ENCODE results near the gene INSR. TPM values are rescaled to one million over a fixed set of nuclear protein-coding genes. Genes with fewer than 3 reads are reported as not detected.

INSR gene
- total and polyA plus RNA-seq, 2 of the 8 experiments (the other 6 are each of a cell fraction or from before 2014, with no cell fraction given), result 13.1 to 48.7 TPM

- TF ChIP-seq GABPA (IDR thresholded peaks at IDR 0.05; ENCODE audit: borderline replicate concordance, insufficient read depth, low read length), result no peak
- TF ChIP-seq SUZ12 (IDR thresholded peaks at IDR 0.05; ENCODE audit: low read length), result no peak
- peak; percentile 77 for TF ChIP-seq E2F6 (IDR thresholded peaks at IDR 0.05)
- peak; percentile 76 for TF ChIP-seq PHF8 (conservative IDR thresholded peaks at IDR 0.05; ENCODE audit: low read depth, low read length)
- TF ChIP-seq RNF2 (IDR thresholded peaks at IDR 0.05; ENCODE audit: borderline replicate concordance, low read depth, low read length, missing control alignments, poor library complexity, severe bottlenecking), result no peak
- no peak for TF ChIP-seq ZNF274 (IDR thresholded peaks at IDR 0.05; ENCODE audit: borderline replicate concordance, extremely low read depth, low read length)
- TF ChIP-seq CREB1 (IDR thresholded peaks at IDR 0.05), result no peak
- no peak for TF ChIP-seq CTCF (IDR thresholded peaks at IDR 0.05; ENCODE audit: control extremely low read depth in 1 of 3, insufficient read depth in 1 of 3, low read depth in 1 of 3, low read length in 3 of 3)
Observed at GRCh38 chr19:7098701-7099596, 195.3 kb downstream of the INSR start (continued).

Measured in H1 (cell line).